H9 (cell line): Measurements from ENCODE around the gene MGMT. TPM values are rescaled to one million over a fixed set of nuclear protein-coding genes. Genes with fewer than 3 reads are reported as not detected.

Experiments used
- DNase-seq: peaks from one replicate; pipeline ENCODE4 v3.0.0-alpha.2; 2017
- H2AFZ ChIP-seq: one replicate; pipeline ENCODE4 v1.6.1; 2013; ENCODE audit warnings: mild to moderate bottlenecking, low read length, control low read depth, moderate library complexity
- H2AK5ac ChIP-seq: 2 replicates; pipeline ENCODE4 v1.6.1; 2013; ENCODE audit warnings: low read length, control low read depth, mixed read lengths; ENCODE audit not compliant: insufficient read length
- H2BK120ac ChIP-seq: one replicate; pipeline ENCODE4 v1.6.1; 2013; ENCODE audit warnings: low read depth, mild to moderate bottlenecking, low read length, control low read depth, inconsistent platforms; ENCODE audit not compliant: poor library complexity, severe bottlenecking
- H2BK12ac ChIP-seq: 2 replicates; pipeline ENCODE4 v1.6.1; 2013; ENCODE audit warnings: low read length, control low read depth, mixed read lengths, low read depth; ENCODE audit not compliant: insufficient read length
- H2BK15ac ChIP-seq: 2 replicates; pipeline ENCODE4 v1.6.1; 2013; ENCODE audit warnings: low read depth, low read length, control low read depth
- H2BK20ac ChIP-seq: one replicate; pipeline ENCODE4 v1.6.1; 2013; ENCODE audit warnings: low read depth, mild to moderate bottlenecking, low read length, control low read depth, inconsistent platforms; ENCODE audit not compliant: poor library complexity, severe bottlenecking
- H2BK5ac ChIP-seq: 2 replicates; pipeline ENCODE4 v1.6.1; 2013; ENCODE audit warnings: low read length, control low read depth, mixed read lengths; ENCODE audit not compliant: insufficient read length
- H3K14ac ChIP-seq: 2 replicates; pipeline ENCODE4 v1.6.1; 2013; ENCODE audit warnings: low read length, control low read depth; ENCODE audit not compliant: insufficient read depth
- H3K18ac ChIP-seq: 2 replicates; pipeline ENCODE4 v1.6.1; 2013; ENCODE audit warnings: low read depth, mild to moderate bottlenecking, mixed read lengths, low read length, control low read depth; ENCODE audit not compliant: insufficient read length
- H3K23ac ChIP-seq: 2 replicates; pipeline ENCODE4 v1.6.1; 2013; ENCODE audit warnings: low read length, control low read depth, mixed read lengths, low read depth; ENCODE audit not compliant: insufficient read length
- H3K23me2 ChIP-seq: 2 replicates; pipeline ENCODE4 v1.6.1; 2013; ENCODE audit warnings: low read depth, mild to moderate bottlenecking, mixed read lengths, low read length, control low read depth; ENCODE audit not compliant: insufficient read length, poor library complexity, severe bottlenecking
- H3K27ac ChIP-seq: 2 replicates; pipeline ENCODE4 v1.5.1; 2013; ENCODE audit warnings: low read length, control low read depth, mixed read lengths, low read depth; ENCODE audit not compliant: insufficient read length
- H3K27me3 ChIP-seq: 2 replicates; pipeline ENCODE4 v1.6.1; 2013; ENCODE audit warnings: low read length, control low read depth, inconsistent platforms; ENCODE audit not compliant: insufficient read depth
- H3K4ac ChIP-seq: 2 replicates; pipeline ENCODE4 v1.6.1; 2013; ENCODE audit warnings: low read depth, mild to moderate bottlenecking, control low read depth, inconsistent platforms, low read length, moderate library complexity
- H3K4me1 ChIP-seq: 2 replicates; pipeline ENCODE4 v1.6.1; 2013; ENCODE audit warnings: low read length, control low read depth, inconsistent platforms; ENCODE audit not compliant: insufficient read depth
- H3K4me2 ChIP-seq: 2 replicates; pipeline ENCODE4 v1.6.1; 2013; ENCODE audit warnings: low read length, control low read depth, mixed read lengths; ENCODE audit not compliant: insufficient read length, insufficient read depth
- H3K56ac ChIP-seq: 2 replicates; pipeline ENCODE4 v1.6.1; 2013; ENCODE audit warnings: low read depth, mild to moderate bottlenecking, mixed read lengths, low read length, control low read depth; ENCODE audit not compliant: insufficient read length
- H3K79me1 ChIP-seq: 2 replicates; pipeline ENCODE4 v1.6.1; 2013; ENCODE audit warnings: low read depth, mild to moderate bottlenecking, moderate library complexity, low read length, control low read depth, inconsistent platforms; ENCODE audit not compliant: insufficient read depth, poor library complexity, severe bottlenecking
- H3K79me2 ChIP-seq: 2 replicates; pipeline ENCODE4 v1.6.1; 2013; ENCODE audit warnings: low read length, control low read depth, inconsistent platforms; ENCODE audit not compliant: insufficient read depth
- H3K9ac ChIP-seq: 2 replicates; pipeline ENCODE4 v1.6.1; 2013; ENCODE audit warnings: low read length, control low read depth, mixed read lengths; ENCODE audit not compliant: insufficient read length; ENCODE audit errors: extremely low read depth
- H3K9me3 ChIP-seq: one replicate; pipeline ENCODE4 v1.6.1; 2013; ENCODE audit warnings: low read depth, low read length, inconsistent platforms; ENCODE audit not compliant: control insufficient read depth
- H3T11ph ChIP-seq: one replicate; pipeline ENCODE4 v1.6.1; 2013; ENCODE audit warnings: mild to moderate bottlenecking, low read length, control low read depth, inconsistent platforms
- H4K20me1 ChIP-seq: one replicate; pipeline ENCODE4 v1.6.1; 2013; ENCODE audit not compliant: control insufficient read depth, insufficient read length, insufficient read depth
- H4K5ac ChIP-seq: 2 replicates; pipeline ENCODE4 v1.6.1; 2013; ENCODE audit warnings: low read depth, mild to moderate bottlenecking, mixed read lengths, low read length, control low read depth; ENCODE audit not compliant: insufficient read length
- H4K8ac ChIP-seq: replicated peaks from 2 replicates; pipeline ENCODE4 v1.6.1; 2013; ENCODE audit warnings: low read length, control low read depth, mixed read lengths, low read depth; ENCODE audit not compliant: insufficient read length
- H4K91ac ChIP-seq: 2 replicates; pipeline ENCODE4 v1.6.1; 2013; ENCODE audit warnings: low read depth, mild to moderate bottlenecking, moderate library complexity, mixed read lengths, low read length, control low read depth; ENCODE audit not compliant: insufficient read length
- H3K27ac Mint-ChIP-seq, 3 experiments: 2 replicates in 2 of 3; 3 replicates in 1 of 3; pipeline ENCODE4 v1.8.0; 2020 to 2021; ENCODE audit warnings: mixed read lengths in 3 of 3, mild to moderate bottlenecking in 1 of 3, moderate library complexity in 1 of 3
- H3K27me3 Mint-ChIP-seq: 2 replicates; pipeline ENCODE4 v1.8.0; 2021; ENCODE audit warnings: low read depth, mild to moderate bottlenecking, moderate library complexity, mixed read lengths
- H3K36me3 Mint-ChIP-seq, 3 experiments: 2 replicates in 2 of 3; 3 replicates in 1 of 3; pipeline ENCODE4 v1.8.0; 2020 to 2021; ENCODE audit warnings: low read depth in 3 of 3, mixed read lengths in 3 of 3; ENCODE audit not compliant: insufficient read depth in 1 of 3
- H3K4me1 Mint-ChIP-seq, 2 experiments: 2 replicates each; pipeline ENCODE4 v1.8.0; 2020; ENCODE audit warnings: mixed read lengths in 2 of 2
- H3K4me3 Mint-ChIP-seq, 2 experiments: 2 replicates in 1 of 2; 3 replicates in 1 of 2; pipeline ENCODE4 v1.8.0; 2020 to 2021; ENCODE audit warnings: mild to moderate bottlenecking in 2 of 2, mixed read lengths in 2 of 2, moderate library complexity in 1 of 2
- H3K9me3 Mint-ChIP-seq, 2 experiments: 2 replicates in 1 of 2; 3 replicates in 1 of 2; pipeline ENCODE4 v1.8.0; 2020; ENCODE audit warnings: mild to moderate bottlenecking in 2 of 2, mixed read lengths in 2 of 2, moderate library complexity in 1 of 2
- CTCF ChIP-seq: fragments of 200-600 bp; sonication (generic); conservative IDR thresholded peaks from 3 replicates; pipeline ENCODE4 v1.8.0; 2021; ENCODE audit warnings: antibody characterized with exemption, mild to moderate bottlenecking
- WGBS: extraction: QIAGEN DNeasy Blood & Tissue Kit; methylation state at CpG from one replicate; pipeline ENCODE4 v1.1.7; 2013; ENCODE audit warnings: missing lambda C conversion rate, low lambda C conversion rate, mixed read lengths; ENCODE audit not compliant: insufficient read length; ENCODE audit errors: extremely low coverage; 5-methylcytosine and 5-hydroxymethylcytosine counted together
- total RNA-seq: library from RNA; stranded (reverse); gene quantifications from 2 replicates; pipeline ENCODE4 v1.2.1, GENCODE V29; 2021

Gene MGMT
- total RNA-seq, 1 experiment from 2014 or later, result 18.4 TPM

GRCh38 chr10:129690248-129691070, 223.4 kb downstream of the MGMT start:
- H3K27me3 ChIP-seq, result no peaks in the 10 kb centered on the region
- no peak overlapping the region for H2BK120ac ChIP-seq
- H4K91ac ChIP-seq, result no peak overlapping the region
- H3K27ac ChIP-seq, result no peak overlapping the region
- H2AFZ ChIP-seq, result no peak overlapping the region
- no peak overlapping the region for H3K23ac ChIP-seq
- H3K79me2 ChIP-seq, result no peaks in the 10 kb centered on the region
- H3K23me2 ChIP-seq, result no peaks in the 10 kb centered on the region
- no peak overlapping the region for H3K4me2 ChIP-seq
- H4K5ac ChIP-seq, result no peak overlapping the region
- H4K20me1 ChIP-seq, result no peaks in the 10 kb centered on the region
- Mint-ChIP-seq H3K9me3 (no peaks in the 10 kb centered on the region), H3K4me3 (no peak overlapping the region), H3K36me3 (peaks cover 0 to 2% (median 0%) of the 10 kb centered on the region in 3 experiments; a peak in 2 of 7 replicates), H3K27ac (peak overlapping the region in 1 of 3 experiments; percentile 25; a peak in 1 of 7 replicates), H3K27me3 (peaks cover 2% of the 10 kb centered on the region; the same call in 1 of the 2 replicates), H3K4me1 (peaks cover 12 to 15% of the 10 kb centered on the region in 2 experiments)
- no peak overlapping the region for H3K56ac ChIP-seq
- no peak overlapping the region for H2BK20ac ChIP-seq
- H2AK5ac ChIP-seq, result no peak overlapping the region
- TF ChIP-seq CTCF, result no peak
- no CpG with 5 or more reads among the region's 8 CpGs for WGBS
- no peak for DNase-seq
- H2BK12ac ChIP-seq, result no peak overlapping the region
- H3K9ac ChIP-seq, result no peak overlapping the region
- no peak overlapping the region for H2BK15ac ChIP-seq
- no peaks in the 10 kb centered on the region for H3K79me1 ChIP-seq
- H2BK5ac ChIP-seq, result no peak overlapping the region
- H4K8ac ChIP-seq, result no peak overlapping the region
- no peak overlapping the region for H3K4ac ChIP-seq
- H3T11ph ChIP-seq, result no peak overlapping the region
- H3K9me3 ChIP-seq, result no peaks in the 10 kb centered on the region
- no peak overlapping the region for H3K14ac ChIP-seq
- no peaks in the 10 kb centered on the region; the same call in 1 of the 2 replicates for H3K4me1 ChIP-seq
- H3K18ac ChIP-seq, result no peak overlapping the region
